C4-2B (cell line): ENCODE measurements around the gene KLF3.

Source experiments
- H3K27ac ChIP-seq: fragments of 450-650 bp; 2 replicates; pipeline ENCODE4 v1.5.1; 2017
- ZFX ChIP-seq: fragments of 450-650 bp; IDR thresholded peaks from 2 replicates; pipeline ENCODE4 v1.6.1; 2017
- TF ChIP-seq, protein P1 (sequence below): fragments of 450-650 bp; conservative IDR thresholded peaks from 2 replicates; pipeline ENCODE4 v1.5.1; 2017; ENCODE audit warnings: mild to moderate bottlenecking

The KLF3 gene

DNA sequence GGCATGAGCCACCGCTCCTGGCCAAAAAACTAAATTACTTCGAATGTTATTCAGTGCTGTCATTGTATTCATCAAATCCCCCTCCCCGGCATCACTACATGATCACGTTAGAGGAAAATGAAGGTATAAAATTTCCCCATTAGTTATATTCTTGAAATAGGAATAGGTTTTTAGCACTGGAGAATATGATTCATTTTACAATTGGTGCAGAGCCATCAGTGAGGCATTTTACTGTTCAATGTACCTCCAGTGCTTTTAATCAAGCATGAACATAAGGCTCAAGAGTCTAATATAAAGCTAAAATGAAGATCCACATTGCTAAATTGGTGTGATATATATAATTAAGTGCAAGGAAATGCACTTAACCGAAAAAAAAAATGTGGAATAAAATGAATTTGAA, 18.3 kb downstream of the KLF3 start:
- TF ChIP-seq ZFX = no peak
- TF ChIP-seq, protein P1, sequence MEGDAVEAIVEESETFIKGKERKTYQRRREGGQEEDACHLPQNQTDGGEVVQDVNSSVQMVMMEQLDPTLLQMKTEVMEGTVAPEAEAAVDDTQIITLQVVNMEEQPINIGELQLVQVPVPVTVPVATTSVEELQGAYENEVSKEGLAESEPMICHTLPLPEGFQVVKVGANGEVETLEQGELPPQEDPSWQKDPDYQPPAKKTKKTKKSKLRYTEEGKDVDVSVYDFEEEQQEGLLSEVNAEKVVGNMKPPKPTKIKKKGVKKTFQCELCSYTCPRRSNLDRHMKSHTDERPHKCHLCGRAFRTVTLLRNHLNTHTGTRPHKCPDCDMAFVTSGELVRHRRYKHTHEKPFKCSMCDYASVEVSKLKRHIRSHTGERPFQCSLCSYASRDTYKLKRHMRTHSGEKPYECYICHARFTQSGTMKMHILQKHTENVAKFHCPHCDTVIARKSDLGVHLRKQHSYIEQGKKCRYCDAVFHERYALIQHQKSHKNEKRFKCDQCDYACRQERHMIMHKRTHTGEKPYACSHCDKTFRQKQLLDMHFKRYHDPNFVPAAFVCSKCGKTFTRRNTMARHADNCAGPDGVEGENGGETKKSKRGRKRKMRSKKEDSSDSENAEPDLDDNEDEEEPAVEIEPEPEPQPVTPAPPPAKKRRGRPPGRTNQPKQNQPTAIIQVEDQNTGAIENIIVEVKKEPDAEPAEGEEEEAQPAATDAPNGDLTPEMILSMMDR = no peak
- no peak overlapping the region for H3K27ac ChIP-seq

DNA sequence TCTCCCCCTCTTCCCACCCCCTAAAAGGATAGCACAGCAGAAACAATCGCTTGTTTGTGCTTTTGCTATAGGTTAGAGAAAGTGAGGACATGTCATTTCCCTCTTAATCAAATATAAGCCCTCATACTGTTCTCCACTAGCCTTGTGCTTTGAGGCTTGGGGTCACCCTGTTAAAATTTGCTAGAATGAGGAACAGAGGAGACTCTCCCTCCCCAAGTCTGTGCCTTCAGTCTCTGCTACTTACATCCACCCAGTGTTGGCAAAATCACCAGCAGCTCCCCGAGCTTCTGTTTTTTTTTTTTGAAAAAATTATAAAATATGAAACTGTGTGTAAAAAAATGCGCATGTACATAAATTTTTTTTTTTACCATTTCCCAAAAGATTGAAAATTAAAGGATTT, 19.3 kb downstream of the KLF3 start:
- no peak overlapping the region for H3K27ac ChIP-seq
- TF ChIP-seq ZFX = no peak
- TF ChIP-seq, protein P1 = no peak

GRCh38 chr4:38684271-38684670, 20.3 kb downstream of the KLF3 start:
- no peak overlapping the region for H3K27ac ChIP-seq
- TF ChIP-seq, protein P1 = no peak
- no peak for TF ChIP-seq ZFX

- H3K27ac ChIP-seq = no peak overlapping the region
- no peak for TF ChIP-seq ZFX
- TF ChIP-seq, protein P1 = no peak
Measured at GRCh38 chr4:38684951-38685844, 21.2 kb downstream of the KLF3 start.

DNA sequence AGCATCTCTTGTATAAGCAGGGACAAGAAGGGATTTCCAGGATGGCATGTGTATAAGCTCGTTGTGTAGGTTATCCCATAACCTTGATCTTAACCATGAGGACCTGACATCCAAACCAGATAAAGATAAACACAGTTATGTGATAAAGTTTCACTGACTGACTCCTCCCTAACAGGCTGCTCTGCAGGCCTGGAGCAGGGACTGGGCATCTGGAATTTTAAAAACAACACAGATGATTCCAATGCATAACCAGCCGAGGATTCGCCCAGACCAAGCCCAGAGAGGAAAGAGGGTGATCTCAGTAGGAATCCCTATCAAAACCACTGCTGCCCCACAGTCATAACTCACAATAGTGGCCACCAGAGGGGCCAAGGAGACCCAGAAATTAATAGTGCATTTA, 22.7 kb downstream of the KLF3 start:
- no peak overlapping the region for H3K27ac ChIP-seq
- TF ChIP-seq, protein P1 = no peak
- TF ChIP-seq ZFX = no peak

- TF ChIP-seq ZFX = no peak
- TF ChIP-seq, protein P1 = no peak
- H3K27ac ChIP-seq = no peak overlapping the region
Measured at GRCh38 chr4:38687571-38688011, 23.6 kb downstream of the KLF3 start.

GRCh38 chr4:38688676-38689355, 24.8 kb downstream of the KLF3 start:
- no peak for TF ChIP-seq ZFX
- TF ChIP-seq, protein P1 = no peak
- no peak overlapping the region for H3K27ac ChIP-seq
